Measurements from ENCODE around the gene CBX1. TPM values are rescaled to one million over a fixed set of nuclear protein-coding genes. Genes with fewer than 3 reads are reported as not detected.

Gene CBX1
- total and polyA plus RNA-seq, 2 of the 4 experiments (the other 2 are of a cell fraction), result 35.0 to 54.9 TPM

GRCh38 chr17:48066192-48066591, 35.1 kb downstream of the CBX1 start:
- POLR2A ChIA-PET (ENCODE audit: unreplicated experiment), result no interaction called here

More at GRCh38 chr17:48066192-48066591, 35.1 kb downstream of the CBX1 start:
- H3K23ac ChIP-seq (ENCODE audit: low read depth, low read length), result no peak overlapping the region
- dilution Hi-C loops (cut with HindIII; ENCODE audit: low sequenced_read_pairs, unreplicated experiment) (no loop called here), in situ Hi-C loops (cut with MboI; ENCODE audit: low sequenced_read_pairs) (loop anchor here (5.0 kb wide), 1 partner anchor 34 kb away; no protein-coding TSS in a partner anchor), intact Hi-C loops (cut with micrococcal nuclease) (no loop called here)
- H2AFZ ChIP-seq (replicated peaks; ENCODE audit: low read length, poor library complexity), result no peak overlapping the region
- no peak overlapping the region for H3K27ac ChIP-seq (ENCODE audit: insufficient read depth, low read length)
- CTCF ChIA-PET, result no interaction called here
- H2BK120ac ChIP-seq (ENCODE audit: low read depth, low read length), result no peak overlapping the region
- DNase-seq, result no peak
- peaks cover 14 to 55% of the 10 kb centered on the region in 2 experiments for H3K79me1 ChIP-seq (ENCODE audit: low read depth in 1 of 2, low read length in 2 of 2)
- no peak overlapping the region for H4K5ac ChIP-seq (ENCODE audit: low read depth, low read length)
- H3K18ac ChIP-seq (ENCODE audit: low read depth, low read length), result no peak overlapping the region
- H2BK5ac ChIP-seq (ENCODE audit: low read depth, low read length, poor library complexity, severe bottlenecking), result no peak overlapping the region
- no peak overlapping the region for H3K14ac ChIP-seq (replicated peaks; ENCODE audit: low read depth, low read length)
- H2BK15ac ChIP-seq (ENCODE audit: low read depth, low read length), result no peak overlapping the region
- H2AK9ac ChIP-seq (replicated peaks; ENCODE audit: low read depth, low read length, poor library complexity), result no peak overlapping the region
- no peak overlapping the region for H3K4me3 ChIP-seq (ENCODE audit: insufficient read depth, low read depth, low read length)
- peaks cover 5% of the 10 kb centered on the region; the same call in 1 of the 2 replicates for H4K20me1 ChIP-seq (ENCODE audit: insufficient read depth, low read length)
- BruUV-seq (replicated peaks), result no TSS peak
- H3K9ac ChIP-seq (ENCODE audit: low read depth, low read length), result no peak overlapping the region
- no peak overlapping the region for H4K91ac ChIP-seq (ENCODE audit: insufficient read depth, low read depth, low read length)
- peaks cover 3% of the 10 kb centered on the region for H3K9me1 ChIP-seq (ENCODE audit: insufficient read depth, low read length)
- H3K4me2 ChIP-seq (ENCODE audit: low read depth, low read length), result no peak overlapping the region
- no peak overlapping the region for H3K56ac ChIP-seq (ENCODE audit: extremely low read depth, insufficient read depth, low read length)
- H2BK20ac ChIP-seq (ENCODE audit: low read depth, low read length), result no peak overlapping the region
- peaks cover 2% of the 10 kb centered on the region for H3K4me1 ChIP-seq (ENCODE audit: control insufficient read depth, insufficient read depth, low read length)
- no peaks in the 10 kb centered on the region for H3K27me3 ChIP-seq (ENCODE audit: control insufficient read depth, insufficient read depth, low read length)
- H3K36me3 ChIP-seq (ENCODE audit: control insufficient read depth, insufficient read depth, low read length), result peaks cover 35% of the 10 kb centered on the region
- TF ChIP-seq, protein P1, sequence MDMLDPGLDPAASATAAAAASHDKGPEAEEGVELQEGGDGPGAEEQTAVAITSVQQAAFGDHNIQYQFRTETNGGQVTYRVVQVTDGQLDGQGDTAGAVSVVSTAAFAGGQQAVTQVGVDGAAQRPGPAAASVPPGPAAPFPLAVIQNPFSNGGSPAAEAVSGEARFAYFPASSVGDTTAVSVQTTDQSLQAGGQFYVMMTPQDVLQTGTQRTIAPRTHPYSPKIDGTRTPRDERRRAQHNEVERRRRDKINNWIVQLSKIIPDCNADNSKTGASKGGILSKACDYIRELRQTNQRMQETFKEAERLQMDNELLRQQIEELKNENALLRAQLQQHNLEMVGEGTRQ (IDR thresholded peaks at IDR 0.05; ENCODE audit: low read depth, low read length), result no peak
- TF ChIP-seq MAZ (IDR thresholded peaks at IDR 0.05; ENCODE audit: borderline replicate concordance, low read depth, low read length) (no peak), CEBPB (IDR thresholded peaks at IDR 0.05; ENCODE audit: low read depth, low read length) (no peak), RFX5 (IDR thresholded peaks at IDR 0.05; ENCODE audit: low read depth, low read length) (no peak), RCOR1 (IDR thresholded peaks at IDR 0.05; ENCODE audit: insufficient replicate concordance, low read length) (no peak), CTCF (conservative IDR thresholded peaks at IDR 0.05; ENCODE audit: low read depth, low read length) (no peak), BHLHE40 (IDR thresholded peaks at IDR 0.05; ENCODE audit: low read depth, low read length) (no peak), FOS (IDR thresholded peaks at IDR 0.05; ENCODE audit: low read depth, low read length) (no peak), NFE2L2 (IDR thresholded peaks at IDR 0.05; ENCODE audit: low read depth, low read length) (no peak), MXI1 (IDR thresholded peaks at IDR 0.05; ENCODE audit: borderline replicate concordance, low read depth, low read length) (no peak), RAD21 (IDR thresholded peaks at IDR 0.05; ENCODE audit: low read length) (no peak), MAFK (IDR thresholded peaks at IDR 0.05; ENCODE audit: low read depth, low read length) (no peak), SMC3 (IDR thresholded peaks at IDR 0.05; ENCODE audit: low read depth, low read length) (no peak), CHD1 (IDR thresholded peaks at IDR 0.05; ENCODE audit: low read depth, low read length) (no peak), POLR2A (IDR thresholded peaks at IDR 0.05; ENCODE audit: low read depth, low read length) (no peak)
- no peak overlapping the region for H4K8ac ChIP-seq (ENCODE audit: low read depth in 2 of 2, low read length in 2 of 2)
- no peak overlapping the region; the same call in 1 of the 2 replicates for H2AK5ac ChIP-seq (ENCODE audit: low read depth, low read length)
- ATAC-seq (ENCODE audit: low read depth), result no peak
- WGBS, 2 experiments (ENCODE audit: extremely low coverage in 2 of 2, insufficient read length in 1 of 2), result no CpG with 5 or more reads among the region's 1 CpG
- no peaks in the 10 kb centered on the region for H3K9me3 ChIP-seq (ENCODE audit: control insufficient read depth, insufficient read depth, low read length)
- no peak overlapping the region for H3K4ac ChIP-seq (ENCODE audit: low read depth, low read length)
